GM12891 (cell line): ENCODE results near the gene CPB2.

Experiments used
- POLR2AphosphoS5 ChIP-seq: IDR thresholded peaks from 2 replicates; pipeline ENCODE4 v1.6.1; 2011; ENCODE audit warnings: low read depth, low read length, control low read depth
- POU2F2 ChIP-seq: IDR thresholded peaks from 2 replicates; pipeline ENCODE4 v1.6.1; 2011; ENCODE audit warnings: low read depth, mild to moderate bottlenecking, control low read depth, low read length, moderate library complexity

GRCh38 chr13:46150134-46150693 lies 45.4 kb upstream of the CPB2 start:
- TF ChIP-seq POLR2AphosphoS5 (0 out of 2 replicates have a peak, but pooled peaks have one; percentile 1), POU2F2 (no peak)
